ENCODE results near the gene EXOC2.

The EXOC2 gene

DNA sequence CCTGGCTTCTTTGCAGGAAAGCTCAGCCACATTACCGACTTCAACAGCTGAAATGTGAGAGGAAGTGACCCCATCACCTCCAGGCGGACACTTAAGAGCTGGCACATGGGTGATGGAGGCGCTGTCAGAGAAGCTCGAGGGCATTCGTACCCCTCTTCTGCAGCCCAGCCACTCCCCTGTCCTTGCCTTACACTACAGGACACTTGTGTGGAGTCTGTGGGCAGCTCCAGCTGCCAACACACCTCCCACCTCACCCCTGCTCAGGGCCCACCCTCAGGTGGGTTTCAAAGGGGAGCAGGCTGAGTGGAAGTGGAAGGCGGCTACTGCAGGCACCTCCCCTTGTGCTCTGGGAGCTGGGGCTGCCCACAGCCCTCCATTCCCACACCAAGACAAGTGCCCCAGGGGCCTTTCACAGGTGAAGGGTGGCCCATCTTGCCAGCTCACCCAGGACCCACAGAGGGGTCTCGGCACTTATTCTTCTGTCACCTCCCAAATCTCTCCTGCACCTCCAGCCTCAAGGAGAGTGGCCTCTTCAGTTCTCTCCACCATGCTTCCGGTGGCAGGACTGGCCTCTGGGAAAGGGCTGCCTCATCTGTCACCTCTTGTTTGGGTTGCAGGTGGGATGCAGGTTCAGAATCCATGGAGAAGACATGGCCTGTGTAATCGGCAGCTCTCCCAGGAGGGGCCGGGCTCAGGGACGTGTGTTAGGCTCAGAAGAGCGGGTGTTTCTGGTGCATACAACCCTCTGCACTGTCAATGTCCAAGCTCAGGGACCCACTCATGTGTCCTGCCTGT is 251.6 kb downstream of the EXOC2 start:
- no peak for DNase-seq

DNA sequence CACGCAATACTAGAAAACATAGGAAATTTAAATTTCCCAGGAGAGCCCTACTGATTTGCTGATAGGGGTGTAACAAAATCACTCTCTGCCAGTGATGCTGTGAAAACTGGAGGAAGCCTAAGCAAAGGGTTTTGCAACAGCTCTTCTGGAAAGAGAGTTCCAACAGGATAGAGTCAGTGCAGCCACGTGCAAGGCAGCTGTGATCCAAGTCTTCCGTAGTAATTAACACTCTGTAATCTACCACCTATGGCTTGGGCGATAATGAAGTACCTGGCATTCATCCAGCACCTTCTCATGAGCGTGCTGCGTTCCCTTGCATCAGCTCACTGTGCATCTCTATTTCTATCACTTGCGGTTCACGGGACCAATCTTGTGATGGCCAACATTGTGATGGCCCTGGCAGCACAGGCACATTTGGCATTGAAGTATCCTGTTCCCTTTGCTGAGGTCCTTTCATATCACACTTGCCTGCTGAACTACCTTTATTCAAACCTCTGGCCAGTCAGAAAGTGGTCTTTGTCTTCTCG is 253.2 kb downstream of the EXOC2 start:
- DNase-seq = no peak

DNA sequence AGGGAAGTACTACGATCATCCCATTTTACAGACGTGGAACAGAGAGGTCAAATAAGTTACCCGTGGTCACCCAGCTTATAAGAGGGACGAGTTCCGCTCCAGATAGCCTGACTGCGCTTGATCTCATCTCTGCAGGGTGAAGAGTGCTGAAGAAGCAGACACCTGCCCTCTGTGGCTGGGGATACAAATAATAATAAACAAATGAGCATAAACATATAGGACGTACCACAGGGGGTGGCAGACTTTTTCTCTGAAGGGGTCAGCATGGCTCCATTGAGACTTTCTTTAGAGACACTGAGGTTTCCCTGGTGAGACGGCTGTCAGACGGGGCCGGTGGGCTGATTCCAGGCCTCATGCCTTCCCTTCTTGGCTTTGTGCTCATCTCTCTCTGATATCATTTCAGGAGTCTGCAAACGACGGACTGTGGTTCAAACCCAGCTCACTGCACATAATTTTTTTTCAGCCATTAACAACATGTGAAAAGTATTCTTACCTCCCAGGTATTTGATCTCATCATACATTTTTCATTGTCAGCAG is 254.2 kb downstream of the EXOC2 start:
- no peak for DNase-seq

GRCh38 chr6:437037-437392 is 255.9 kb downstream of the EXOC2 start:
- no peak for DNase-seq

GRCh38 chr6:436308-437036 is 256.5 kb downstream of the EXOC2 start:
- DNase-seq = no peak

GRCh38 chr6:435441-436307 is 257.3 kb downstream of the EXOC2 start:
- DNase-seq = no peak

Measured in effector CD8-positive, alpha-beta T cell (primary cell).